Tibial nerve (tissue), 4 donors: ENCODE results near the gene KIAA1586. TPM values are rescaled to one million over a fixed set of nuclear protein-coding genes. Genes with fewer than 3 reads are reported as not detected.

Source experiments
- DNase-seq, 2 donors: peaks; one replicate each; pipeline ENCODE4 v3.0.0-alpha.2; 2019; ENCODE audit warnings: low spot score in 2 of 2
- H3K27ac ChIP-seq, 4 donors: fragments of 200-600 bp; sonication (generic) in 3 of 4; one replicate each; pipeline ENCODE4 v1.5.1; 2017 to 2019; ENCODE audit warnings: mild to moderate bottlenecking in 1 of 4
- H3K27me3 ChIP-seq, 2 donors: fragments of 200-600 bp; sonication (generic) in 1 of 2; one replicate each; pipeline versions ENCODE4 v1.5.1 to v1.6.0; 2017 to 2019
- H3K36me3 ChIP-seq, 3 donors: fragments of 200-600 bp; sonication (generic); one replicate each; pipeline ENCODE4 v1.5.1; 2018 to 2019
- H3K4me1 ChIP-seq, 4 donors: fragments of 200-600 bp; sonication (generic) in 3 of 4; one replicate each; pipeline ENCODE4 v1.5.1; 2017 to 2019
- H3K4me3 ChIP-seq, 4 donors: fragments of 200-600 bp; sonication (generic) in 3 of 4; one replicate each; pipeline ENCODE4 v1.5.1; 2017 to 2019; ENCODE audit warnings: mild to moderate bottlenecking in 1 of 4, moderate library complexity in 1 of 4
- H3K9me3 ChIP-seq, 4 donors: fragments of 200-600 bp; sonication (generic) in 3 of 4; one replicate each; pipeline ENCODE4 v1.5.1; 2017 to 2019
- CTCF ChIP-seq, 5 experiments: fragments of 200-600 bp in 3 of 5; fragments of 450-650 bp in 2 of 5; sonication (generic) in 3 of 5; IDR thresholded peaks; one replicate each; pipeline ENCODE4 v1.5.1; 2016 to 2019; ENCODE audit warnings: antibody characterized with exemption in 5 of 5, mild to moderate bottlenecking in 3 of 5, moderate library complexity in 2 of 5
- EP300 ChIP-seq, 2 donors: sonication (generic); formaldehyde crosslinking; IDR thresholded peaks; one replicate each; pipeline ENCODE4 v1.6.1; 2017; ENCODE audit warnings: antibody characterized with exemption in 2 of 2, mild to moderate bottlenecking in 1 of 2
- POLR2A ChIP-seq, 2 donors: fragments of 450-650 bp; IDR thresholded peaks; one replicate each; pipeline ENCODE4 v1.6.1; 2017; ENCODE audit warnings: antibody characterized with exemption in 2 of 2, mild to moderate bottlenecking in 2 of 2, moderate library complexity in 2 of 2
- WGBS, 2 donors: methylation state at CpG; one replicate each; pipeline ENCODE4 v1.1.5; 2018; 5-methylcytosine and 5-hydroxymethylcytosine counted together
- total RNA-seq, 4 donors: library from RNA; depleted of rRNA; stranded (reverse); fragments of >200 nt; gene quantifications; one replicate each; pipeline ENCODE4 v1.1.0, GENCODE V29; 2016

Gene KIAA1586
- total RNA-seq, 4 donors from 2014 or later: 5.7 to 6.6 (median 6.1) TPM

- 79 to 80% methylated on average over 5 of the region's 5 CpGs for WGBS, 2 donors
- TF ChIP-seq POLR2A (IDR thresholded peaks at IDR 0.05) (no peak), CTCF (IDR thresholded peaks at IDR 0.05) (no peak), EP300 (IDR thresholded peaks at IDR 0.05) (no peak)
Observed at GRCh38 chr6:57048577-57048976, 2.1 kb downstream of the KIAA1586 start.

GRCh38 chr6:57063847-57064246, 17.4 kb downstream of the KIAA1586 start:
- WGBS, 2 donors: 82 to 83% methylated on average over 3 of the region's 3 CpGs
- no peak overlapping the region for H3K27ac ChIP-seq
- H3K4me1 ChIP-seq: no peaks in the 10 kb centered on the region
- no peaks in the 10 kb centered on the region for H3K9me3 ChIP-seq
- no peak for DNase-seq
- H3K4me3 ChIP-seq: no peak overlapping the region
- H3K36me3 ChIP-seq: peaks cover 0 to 64% (median 0%) of the 10 kb centered on the region in 3 donors
- TF ChIP-seq CTCF (IDR thresholded peaks at IDR 0.05): no peak
- TF ChIP-seq EP300 (IDR thresholded peaks at IDR 0.05): no peak
- no peak for TF ChIP-seq POLR2A (IDR thresholded peaks at IDR 0.05)
- H3K27me3 ChIP-seq: no peaks in the 10 kb centered on the region

More at GRCh38 chr6:57048577-57048976, 2.1 kb downstream of the KIAA1586 start:
- no peak overlapping the region for H3K4me3 ChIP-seq
- no peaks in the 10 kb centered on the region for H3K9me3 ChIP-seq
- no peak for DNase-seq
- peaks cover 0 to 19% (median 5%) of the 10 kb centered on the region in 4 donors for H3K4me1 ChIP-seq
- no peaks in the 10 kb centered on the region for H3K27me3 ChIP-seq
- H3K27ac ChIP-seq: no peak overlapping the region
- peaks cover 0 to 33% (median 0%) of the 10 kb centered on the region in 3 donors for H3K36me3 ChIP-seq

GRCh38 chr6:57064809-57065208, 18.3 kb downstream of the KIAA1586 start:
- peaks cover 0 to 55% (median 0%) of the 10 kb centered on the region in 3 donors for H3K36me3 ChIP-seq

GRCh38 chr6:57068061-57068460, 21.6 kb downstream of the KIAA1586 start:
- no peaks in the 10 kb centered on the region for H3K27me3 ChIP-seq
- no peaks in the 10 kb centered on the region for H3K9me3 ChIP-seq
- no peak overlapping the region for H3K4me3 ChIP-seq
- H3K36me3 ChIP-seq: peaks cover 0 to 22% (median 0%) of the 10 kb centered on the region in 3 donors
- no peak for DNase-seq
- no peak overlapping the region for H3K27ac ChIP-seq
- 79 to 87% methylated on average over 1 of the region's 1 CpG for WGBS, 2 donors
- no peaks in the 10 kb centered on the region for H3K4me1 ChIP-seq
- TF ChIP-seq POLR2A (IDR thresholded peaks at IDR 0.05) (no peak), EP300 (IDR thresholded peaks at IDR 0.05) (no peak), CTCF (IDR thresholded peaks at IDR 0.05) (no peak)

More at GRCh38 chr6:57064809-57065208, 18.3 kb downstream of the KIAA1586 start:
- WGBS, 2 donors: 84 to 89% methylated on average over 1 of the region's 1 CpG
- DNase-seq: no peak
- Histone ChIP-seq H3K9me3 (no peaks in the 10 kb centered on the region), H3K4me1 (no peaks in the 10 kb centered on the region), H3K27ac (no peak overlapping the region), H3K4me3 (no peak overlapping the region), H3K27me3 (no peaks in the 10 kb centered on the region)
- TF ChIP-seq POLR2A (IDR thresholded peaks at IDR 0.05) (no peak), EP300 (IDR thresholded peaks at IDR 0.05) (no peak), CTCF (IDR thresholded peaks at IDR 0.05) (no peak)

GRCh38 chr6:57069228-57069627, 22.7 kb downstream of the KIAA1586 start:
- DNase-seq: no peak
- TF ChIP-seq EP300 (IDR thresholded peaks at IDR 0.05) (no peak), POLR2A (IDR thresholded peaks at IDR 0.05) (no peak), CTCF (IDR thresholded peaks at IDR 0.05) (no peak)
- Histone ChIP-seq H3K27me3 (no peaks in the 10 kb centered on the region), H3K4me3 (no peak overlapping the region), H3K4me1 (no peaks in the 10 kb centered on the region), H3K27ac (no peak overlapping the region), H3K36me3 (peaks cover 0 to 18% (median 0%) of the 10 kb centered on the region in 3 donors), H3K9me3 (no peaks in the 10 kb centered on the region)
- 85 to 86% methylated on average over 4 of the region's 4 CpGs for WGBS, 2 donors
